ENCODE results near the gene PEX16.

Gene PEX16

DNA sequence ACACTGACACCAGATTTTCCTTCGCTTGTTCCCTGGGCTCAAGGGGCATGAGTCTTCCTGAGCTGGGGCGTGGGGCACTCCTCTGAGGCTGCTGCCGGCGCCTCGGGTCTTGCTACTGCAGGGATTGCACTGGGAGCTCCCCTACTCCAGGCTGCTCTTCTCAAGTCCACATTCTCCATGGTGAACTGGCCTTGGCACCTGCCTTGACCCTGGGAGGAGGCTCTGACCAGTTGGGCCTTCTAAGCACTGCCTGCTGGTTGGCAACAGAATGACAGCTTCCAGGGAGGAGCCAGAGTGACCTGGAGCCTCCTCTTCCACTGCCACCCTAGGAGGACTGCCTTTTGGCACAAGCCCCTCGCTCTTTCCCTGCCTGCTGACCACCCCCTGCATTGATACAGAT is 20.1 kb downstream of the PEX16 start:
- DNase-seq: no peak

DNA sequence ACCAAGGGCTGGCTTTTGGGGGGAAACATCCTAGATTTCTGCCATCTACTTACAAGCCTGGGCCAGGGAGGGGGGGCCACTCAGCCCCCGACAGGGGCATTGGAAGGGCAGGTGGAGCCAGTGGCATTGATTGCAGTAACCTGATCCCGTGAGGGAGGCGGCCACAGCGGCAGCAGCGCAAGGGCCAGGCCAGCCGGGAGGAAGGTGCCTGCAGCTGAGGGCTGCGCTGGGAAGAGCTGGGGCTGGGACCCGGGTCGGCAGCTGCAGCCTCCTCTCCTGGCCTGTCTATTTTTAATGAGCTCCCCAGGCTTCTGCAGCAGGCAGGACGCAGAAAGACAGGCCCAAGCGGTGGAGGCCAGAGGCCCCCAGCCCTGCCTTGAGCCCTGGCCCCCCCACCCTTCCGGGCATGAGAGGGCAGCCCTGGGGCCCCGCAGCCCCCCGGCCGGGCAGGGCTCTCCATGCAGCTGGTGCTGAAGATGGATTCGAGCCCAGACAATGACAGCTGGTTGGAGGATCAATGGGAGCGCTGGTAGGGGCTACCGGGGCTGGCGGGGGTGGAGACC is 21.2 kb downstream of the PEX16 start:
- DNase-seq: peak; percentile 82 to 90 (median 88)

DNA sequence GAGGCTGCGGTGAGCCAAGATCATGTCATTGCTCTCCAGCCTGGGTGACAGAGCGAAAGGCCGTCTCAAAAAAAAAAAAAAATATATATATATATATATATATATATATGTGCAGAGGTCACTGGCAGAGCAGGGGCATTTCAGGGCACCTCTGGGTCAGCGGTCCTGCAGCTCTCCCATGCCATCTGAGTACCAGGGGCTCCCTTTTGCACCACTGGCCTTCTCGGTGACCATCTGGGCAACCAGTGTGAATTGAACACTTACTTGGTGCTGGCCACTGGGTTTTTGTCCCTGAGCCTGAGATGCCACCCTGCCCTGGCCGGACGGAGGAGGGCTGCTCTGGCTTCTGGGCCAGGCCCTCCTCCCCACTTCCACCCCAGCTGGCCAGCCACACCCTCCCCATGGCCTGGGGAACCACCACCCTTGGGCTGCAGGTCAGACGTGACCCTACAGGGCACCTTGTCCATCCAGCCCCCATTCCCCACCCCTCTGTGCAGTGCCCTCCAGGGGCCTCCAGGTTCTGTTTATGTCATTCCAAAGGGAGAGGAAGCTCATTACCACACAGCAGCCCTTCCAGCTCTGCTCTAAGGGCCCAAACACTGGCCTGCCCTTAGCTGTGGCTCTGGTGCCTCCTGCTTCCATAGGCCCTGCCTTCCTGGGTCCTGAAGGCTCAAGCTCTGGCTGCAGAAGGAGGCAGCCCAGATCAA is 22.0 kb downstream of the PEX16 start:
- DNase-seq: peak in 1 of 3 experiments; percentile 49

GRCh38 chr11:45894555-45895247 is 23.0 kb downstream of the PEX16 start:
- no peak for DNase-seq

DNA sequence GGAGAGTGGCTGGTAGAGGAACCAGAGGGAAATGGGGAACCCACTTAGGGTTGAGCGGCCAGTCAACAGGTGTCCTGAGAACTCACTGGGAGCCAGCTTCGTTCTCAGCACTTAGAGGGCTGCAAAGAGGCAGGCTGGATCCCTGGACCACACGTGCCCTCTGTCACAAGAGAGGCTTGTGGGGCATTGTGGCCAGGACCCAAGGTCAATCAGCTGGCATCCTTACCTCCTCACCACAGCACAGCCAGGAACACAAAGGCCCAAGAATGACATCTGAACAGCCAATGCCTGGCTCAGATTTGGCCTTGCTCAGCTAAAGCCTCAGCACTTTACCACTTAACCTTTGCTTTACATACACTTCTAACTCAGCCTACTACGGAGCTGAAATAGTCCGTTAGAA is 24.8 kb downstream of the PEX16 start:
- peak in 1 of 3 experiments; percentile 47 for DNase-seq

GRCh38 chr11:45890886-45891550 is 26.7 kb downstream of the PEX16 start:
- DNase-seq: no peak

DNA sequence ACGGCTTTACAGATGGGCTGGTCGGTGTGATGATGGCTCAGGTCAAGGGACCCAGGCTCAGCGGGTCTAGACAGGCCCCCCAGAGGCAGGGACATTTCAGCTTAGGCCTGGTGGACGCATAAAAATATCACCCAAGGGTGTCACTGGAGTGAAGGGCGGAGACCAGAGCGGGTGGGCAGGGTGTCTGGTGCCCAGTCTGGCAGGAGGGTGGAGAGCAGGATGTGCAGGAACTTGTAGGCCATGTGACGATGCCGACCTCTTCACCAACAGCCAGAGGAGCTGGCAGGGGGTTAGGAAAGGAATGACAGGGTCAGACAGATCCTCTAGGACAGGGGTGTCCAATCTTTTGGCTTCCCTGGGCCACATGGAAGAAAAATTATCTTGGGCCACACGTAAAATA is 27.7 kb downstream of the PEX16 start:
- DNase-seq: no peak

GRCh38 chr11:45889555-45889954 is 28.1 kb downstream of the PEX16 start:
- DNase-seq: no peak

DNA sequence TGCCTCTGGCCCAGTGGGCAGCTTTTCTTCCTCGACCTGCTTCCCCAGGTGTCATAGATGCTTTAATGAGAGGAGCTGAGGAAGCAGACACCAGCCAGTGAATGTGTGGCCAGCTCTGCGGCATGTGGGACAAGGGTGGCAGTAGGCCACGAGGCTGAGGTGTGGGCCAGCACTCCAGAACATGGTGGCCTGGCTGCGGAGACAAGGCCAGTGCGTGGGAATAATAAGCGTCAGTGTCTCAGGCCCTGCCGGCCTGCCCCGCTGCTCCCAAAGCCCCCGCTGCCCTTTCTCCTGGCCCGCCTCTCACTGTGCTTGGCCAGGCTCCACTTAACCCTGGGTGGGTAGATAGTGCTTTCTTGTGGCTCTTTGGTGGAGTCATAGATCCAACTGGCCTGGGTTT is 30.1 kb downstream of the PEX16 start:
- no peak for DNase-seq

- DNase-seq: peak in 1 of 3 experiments; percentile 21
Measured at GRCh38 chr11:45886816-45887520, 30.7 kb downstream of the PEX16 start.

- peak; percentile 10 to 64 (median 61) for DNase-seq
Measured at GRCh38 chr11:45885921-45886721, 31.6 kb downstream of the PEX16 start.

DNA sequence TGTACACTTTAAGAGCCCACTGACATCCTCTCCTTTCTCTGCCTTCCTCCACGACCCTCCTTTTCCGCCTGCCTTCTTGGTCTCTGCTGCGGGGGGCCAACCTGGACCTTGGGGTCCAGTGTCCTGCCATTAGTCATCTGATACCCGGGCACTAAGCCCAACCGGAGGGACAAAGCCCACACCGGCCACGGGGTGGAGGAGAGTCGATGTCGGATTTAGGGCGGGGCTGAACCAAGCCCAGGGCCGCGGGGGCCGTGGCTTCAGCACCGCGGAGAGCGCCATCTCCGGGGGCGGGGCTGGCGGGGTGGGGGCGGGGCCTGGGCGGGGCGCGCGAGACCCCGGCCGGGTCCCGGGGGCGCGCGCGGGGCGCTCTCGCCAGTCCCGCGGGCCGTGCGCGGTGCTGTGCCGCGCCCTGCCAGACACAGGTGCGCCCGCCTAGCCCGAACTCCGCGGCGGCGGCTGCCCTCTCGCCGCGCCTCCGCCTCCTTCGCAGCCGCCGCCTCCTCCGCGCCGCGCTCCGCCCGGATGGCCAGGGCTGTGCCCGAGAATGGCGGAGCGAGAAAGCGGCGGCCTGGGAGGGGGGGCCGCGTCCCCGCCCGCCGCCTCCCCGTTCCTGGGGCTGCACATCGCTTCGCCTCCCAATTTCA is 32.3 kb downstream of the PEX16 start, which contains the start of gene MAPK8IP1:
Gene MAPK8IP1 (plus strand): TSS at position 378 of the 647 bp plus-strand sequence. CDS start 170 bp downstream, at position 548.
- DNase-seq: peak; percentile 75 to 88 (median 86)

GRCh38 chr11:45884596-45885185 is 33.0 kb downstream of the PEX16 start:
- no peak for DNase-seq

DNA sequence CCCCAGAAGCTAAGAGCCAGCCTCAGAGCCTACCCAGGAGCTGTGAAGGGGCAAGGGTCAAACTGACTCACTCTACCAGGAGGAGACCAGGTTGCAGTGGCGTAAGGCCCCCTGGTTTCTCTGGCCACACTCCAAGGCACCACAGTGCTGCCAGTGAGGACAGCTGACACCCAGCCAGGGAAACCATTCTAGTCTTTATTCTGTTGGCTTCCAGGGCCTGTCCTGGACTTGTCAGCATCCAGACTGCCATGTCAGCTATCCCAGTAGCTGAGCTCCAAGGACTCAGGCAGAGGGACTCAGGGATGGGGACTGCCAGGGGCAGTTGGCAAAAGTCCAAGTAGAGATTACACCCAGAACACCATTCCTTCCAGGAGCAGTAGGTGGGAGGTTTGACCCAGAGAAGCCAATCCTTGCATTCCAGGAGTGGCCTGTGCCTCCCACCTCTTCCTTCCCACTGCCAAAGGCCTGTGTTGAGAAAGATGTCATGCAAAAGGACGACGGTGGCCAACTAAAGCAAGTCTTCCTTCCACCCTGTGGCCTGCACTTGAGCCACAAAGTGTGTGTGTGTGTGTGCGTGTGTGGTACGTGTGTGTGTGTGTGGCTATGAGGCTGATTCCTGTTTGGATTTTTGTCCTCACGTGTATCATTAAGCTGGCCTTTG is 35.8 kb downstream of the PEX16 start:
- peak in 1 of 3 experiments; percentile 4 for DNase-seq

GRCh38 chr11:45880772-45881570 is 36.7 kb downstream of the PEX16 start:
- DNase-seq: no peak

GRCh38 chr11:45879803-45880686 is 37.6 kb downstream of the PEX16 start:
- peak in 1 of 3 experiments; percentile 22 for DNase-seq

GRCh38 chr11:45877845-45878244 is 39.8 kb downstream of the PEX16 start:
- no peak for DNase-seq

DNA sequence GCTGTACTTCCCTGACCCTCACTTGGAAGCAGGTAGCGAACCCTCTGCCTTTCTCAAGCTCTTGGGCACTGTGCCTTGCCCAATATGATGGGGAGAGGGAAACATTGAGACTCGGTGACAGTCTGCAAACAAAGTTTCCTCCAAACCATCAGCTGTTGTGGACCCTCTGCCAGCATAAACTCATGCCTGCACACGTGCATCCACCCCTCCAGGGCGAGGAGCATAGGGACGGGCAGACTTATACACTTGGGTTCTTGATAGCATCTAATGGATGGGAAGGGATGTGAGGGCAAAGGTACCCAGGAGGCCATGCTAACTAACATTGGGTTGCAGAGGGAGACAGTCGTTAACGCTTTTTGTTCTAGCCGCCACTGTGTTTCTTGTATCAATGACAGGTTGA is 40.5 kb downstream of the PEX16 start:
- no peak for DNase-seq

All from NCI-H1417 (cell line).